ENCODE results near the gene PTTG1IP.

Gene PTTG1IP

DNA sequence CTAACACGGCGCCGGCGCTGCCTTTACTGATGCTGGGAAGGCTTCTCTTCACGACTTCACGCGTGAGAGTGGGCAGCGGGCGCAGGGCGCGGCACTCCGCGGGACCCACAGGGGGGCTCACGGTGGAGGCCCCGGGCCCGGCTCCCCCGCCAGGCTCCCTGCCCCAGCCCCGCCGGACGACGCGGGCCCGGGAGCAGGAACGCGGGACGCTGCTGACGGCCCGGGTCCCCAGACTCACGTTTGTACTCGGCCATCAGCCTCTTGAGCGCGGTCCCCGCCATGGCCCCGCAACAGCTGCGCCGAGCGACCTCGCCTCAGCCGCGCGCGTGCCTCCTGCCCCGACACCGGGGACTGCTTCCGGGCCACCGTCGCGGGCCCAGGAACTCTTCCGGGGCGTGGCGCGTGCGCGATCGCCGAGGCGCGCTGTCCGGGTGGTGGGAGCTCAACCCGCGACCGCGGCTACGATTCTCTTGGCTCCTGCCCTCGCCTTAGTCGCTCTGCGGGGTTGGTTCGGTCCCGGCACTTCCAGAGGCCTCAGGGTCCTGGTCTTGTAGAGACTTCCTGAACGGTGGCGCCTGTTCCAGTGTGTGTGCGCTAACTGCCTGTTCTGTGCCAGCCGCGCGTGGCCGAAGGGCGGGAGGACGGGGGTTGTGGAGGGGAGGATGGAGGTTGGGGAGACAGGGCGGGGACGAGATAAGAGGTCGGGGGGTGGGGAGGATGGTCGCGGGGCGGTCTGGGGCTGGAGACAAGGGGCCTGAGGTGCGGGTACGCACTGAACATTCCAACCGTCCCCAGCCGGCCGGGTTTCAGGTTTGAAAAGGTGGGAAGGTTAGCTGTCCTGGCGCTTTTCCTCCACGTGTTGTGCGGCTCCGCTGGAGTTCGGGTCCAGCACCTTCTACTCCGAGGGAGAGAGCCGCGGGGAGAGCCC lies 71.8 kb downstream of the PTTG1IP start, which contains the start of gene UBE2G2:
Gene UBE2G2, minus strand, starts transcription at position 353 of the 928 bp plus-strand sequence. Its CDS starts 72 bp downstream, at position 281.
- Mint-ChIP-seq H3K36me3 (ENCODE audit: low read depth) (peaks cover 64% of the 10 kb centered on the region), H3K4me3 (peak within 1 kb of the TSS; percentile 98), H3K27me3 (no peaks in the 10 kb centered on the region), H3K27ac (peak within 1 kb of the TSS; percentile 95), H3K9me3 (no peaks in the 10 kb centered on the region), H3K4me1 (peaks cover 62% of the 10 kb centered on the region)
- ATAC-seq (peak; percentile 96), DNase-seq (peak; percentile 91)

DNA sequence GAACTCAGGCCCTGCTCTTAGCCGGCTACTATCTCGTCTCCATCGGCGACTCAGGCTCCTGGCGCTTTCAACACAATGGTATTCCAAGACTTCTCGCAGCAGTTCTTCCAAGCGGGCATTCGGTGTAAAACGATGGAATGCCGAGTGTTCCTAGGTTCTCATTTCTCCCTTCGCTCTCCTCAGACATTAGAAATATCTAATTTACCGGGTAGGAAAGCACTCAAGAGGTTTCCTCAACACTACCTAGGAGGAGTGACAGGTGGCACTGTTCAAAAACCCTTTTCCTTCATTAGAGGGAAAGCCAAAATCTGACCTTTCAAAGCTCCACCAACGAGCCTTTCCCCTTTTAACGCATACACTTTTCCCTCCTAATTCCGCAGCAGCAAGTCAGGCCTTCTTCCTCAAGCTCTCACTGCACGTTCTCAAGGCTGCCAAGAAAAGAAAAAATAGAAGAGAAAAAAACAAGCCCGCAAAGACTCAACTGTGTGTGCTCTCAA lies 72.5 kb downstream of the PTTG1IP start:
- DNase-seq: no peak

DNA sequence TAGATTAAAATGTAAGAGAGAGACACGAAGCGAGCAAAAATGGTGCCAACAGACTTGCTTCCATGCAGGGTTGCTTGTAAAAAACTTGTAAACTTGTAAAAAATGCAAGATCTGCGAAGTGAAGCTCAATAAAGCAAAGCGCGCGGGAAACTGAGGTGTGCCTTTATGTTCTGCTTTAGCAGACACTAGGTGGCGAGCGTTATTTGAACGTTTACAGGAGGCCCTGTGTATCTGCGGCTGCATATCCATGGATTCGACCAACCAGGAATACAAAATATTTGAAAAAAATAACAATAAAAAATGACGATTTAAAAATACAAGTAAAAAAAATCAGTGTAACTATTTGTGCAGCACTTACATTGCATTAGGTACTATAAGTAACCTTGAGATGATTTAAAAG lies 73.4 kb downstream of the PTTG1IP start:
- Mint-ChIP-seq H3K36me3 (ENCODE audit: low read depth) (peaks cover 68% of the 10 kb centered on the region), H3K4me1 (peaks cover 75% of the 10 kb centered on the region)

More for the DNA sequence above, 72.5 kb downstream of the PTTG1IP start:
- Mint-ChIP-seq H3K4me1 (peaks cover 69% of the 10 kb centered on the region), H3K27ac (peak overlapping the region; percentile 95), H3K36me3 (ENCODE audit: low read depth) (peaks cover 71% of the 10 kb centered on the region), H3K27me3 (no peaks in the 10 kb centered on the region), H3K9me3 (no peaks in the 10 kb centered on the region), H3K4me3 (peak overlapping the region; percentile 98)
- peak; percentile 40 for ATAC-seq

DNA sequence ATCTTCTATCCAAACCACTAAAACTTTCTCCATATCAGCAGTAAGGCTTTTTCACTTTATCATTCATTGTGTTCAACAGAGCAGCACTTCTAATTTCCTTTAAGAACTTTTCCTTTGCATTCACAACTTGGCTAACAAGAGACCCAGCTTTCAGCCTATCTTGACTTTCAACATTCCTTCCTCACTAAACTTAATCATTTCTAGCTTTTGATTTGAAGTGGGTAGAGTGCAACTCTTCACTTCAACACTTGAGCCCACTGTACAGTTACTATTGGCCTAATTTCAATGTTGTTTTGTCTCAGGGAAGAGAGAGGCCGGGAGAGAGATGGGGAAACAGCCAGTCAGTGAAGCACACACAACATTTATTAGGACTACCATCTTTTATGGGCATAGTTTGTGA lies 73.8 kb downstream of the PTTG1IP start:
- ATAC-seq (no peak), DNase-seq (no peak)
- peaks cover 64% of the 10 kb centered on the region for H3K36me3 Mint-ChIP-seq (ENCODE audit: low read depth)
- H3K4me1 Mint-ChIP-seq: peaks cover 75% of the 10 kb centered on the region
- H3K27me3 Mint-ChIP-seq: no peaks in the 10 kb centered on the region
- H3K9me3 Mint-ChIP-seq: no peaks in the 10 kb centered on the region
- H3K27ac Mint-ChIP-seq: peak overlapping the region; percentile 61
- peak overlapping the region; percentile 98 for H3K4me3 Mint-ChIP-seq

More for the DNA sequence above, 73.4 kb downstream of the PTTG1IP start:
- H3K27me3 Mint-ChIP-seq: no peaks in the 10 kb centered on the region
- DNase-seq (no peak), ATAC-seq (no peak)
- H3K27ac Mint-ChIP-seq: peak overlapping the region; percentile 61
- peak overlapping the region; percentile 98 for H3K4me3 Mint-ChIP-seq
- no peaks in the 10 kb centered on the region for H3K9me3 Mint-ChIP-seq

Data from activated naive CD8-positive, alpha-beta T cell treated with anti-CD3 and anti-CD28 coated beads, Interleukin-2, amount 50 U/mL, for 24 hours (primary cell).